ENCODE data around the gene ABCC2.
"Not testable (repeated sequence)": the region's sequence is repeated elsewhere in the genome, so short reads cannot be mapped to it uniquely, and the experiment has no call there.

Gene ABCC2

DNA sequence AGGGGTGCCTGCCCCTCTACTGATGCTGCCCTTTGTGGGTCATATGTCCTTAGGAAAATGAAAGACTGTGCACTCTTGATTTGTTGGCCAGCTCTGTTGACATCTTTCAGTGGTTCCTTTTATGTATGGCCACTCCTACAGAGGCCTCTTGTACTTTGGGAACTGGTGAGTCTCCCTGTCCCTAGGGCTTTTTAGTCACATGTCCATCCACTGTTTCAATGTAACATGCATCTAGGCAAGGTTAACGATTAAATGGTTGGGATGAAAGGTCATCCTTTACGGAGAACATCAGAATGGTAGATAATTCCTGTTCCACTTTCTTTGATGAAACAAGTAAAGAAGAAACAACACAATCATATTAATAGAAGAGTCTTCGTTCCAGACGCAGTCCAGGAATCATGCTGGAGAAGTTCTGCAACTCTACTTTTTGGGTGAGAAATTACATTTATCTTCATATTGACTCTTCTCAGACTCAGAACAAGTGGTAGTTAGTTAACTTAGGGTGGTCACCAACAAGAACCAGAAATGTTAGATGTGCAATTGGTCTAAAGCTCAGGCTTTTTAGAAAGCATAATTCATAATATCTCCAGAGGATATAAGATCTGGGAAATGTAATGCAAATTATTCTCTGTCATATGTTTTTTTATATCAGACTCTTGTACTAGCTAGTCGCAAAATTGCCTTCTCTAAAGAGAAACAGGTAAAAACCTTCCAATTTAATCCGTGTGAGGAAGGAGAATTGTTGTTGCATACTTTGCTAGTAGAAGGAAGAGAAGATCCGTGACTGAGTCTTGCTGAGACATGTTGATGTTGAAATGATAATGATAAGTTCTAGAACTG lies at the start of gene ABCC2:
Gene ABCC2, plus strand, starts transcription at position 194 of the 840 bp plus-strand sequence. Its CDS starts 205 bp downstream, at position 399.
- H3K4me3 ChIP-seq (ENCODE audit: low read depth, low read length): no peak within 1 kb of the TSS
- ChIA-PET POLR2A (no interaction called here), CTCF (interaction anchor here (1.2 kb wide), 1 partner anchor 63 kb away, joined by 4 read pairs; no protein-coding TSS in a partner anchor)
- DNase-seq (ENCODE audit: low read depth, low spot score): no peak
- TF ChIP-seq, protein P1, sequence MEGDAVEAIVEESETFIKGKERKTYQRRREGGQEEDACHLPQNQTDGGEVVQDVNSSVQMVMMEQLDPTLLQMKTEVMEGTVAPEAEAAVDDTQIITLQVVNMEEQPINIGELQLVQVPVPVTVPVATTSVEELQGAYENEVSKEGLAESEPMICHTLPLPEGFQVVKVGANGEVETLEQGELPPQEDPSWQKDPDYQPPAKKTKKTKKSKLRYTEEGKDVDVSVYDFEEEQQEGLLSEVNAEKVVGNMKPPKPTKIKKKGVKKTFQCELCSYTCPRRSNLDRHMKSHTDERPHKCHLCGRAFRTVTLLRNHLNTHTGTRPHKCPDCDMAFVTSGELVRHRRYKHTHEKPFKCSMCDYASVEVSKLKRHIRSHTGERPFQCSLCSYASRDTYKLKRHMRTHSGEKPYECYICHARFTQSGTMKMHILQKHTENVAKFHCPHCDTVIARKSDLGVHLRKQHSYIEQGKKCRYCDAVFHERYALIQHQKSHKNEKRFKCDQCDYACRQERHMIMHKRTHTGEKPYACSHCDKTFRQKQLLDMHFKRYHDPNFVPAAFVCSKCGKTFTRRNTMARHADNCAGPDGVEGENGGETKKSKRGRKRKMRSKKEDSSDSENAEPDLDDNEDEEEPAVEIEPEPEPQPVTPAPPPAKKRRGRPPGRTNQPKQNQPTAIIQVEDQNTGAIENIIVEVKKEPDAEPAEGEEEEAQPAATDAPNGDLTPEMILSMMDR (IDR thresholded peaks at IDR 0.05; ENCODE audit: insufficient read depth, low read length, missing control alignments): no peak

DNA sequence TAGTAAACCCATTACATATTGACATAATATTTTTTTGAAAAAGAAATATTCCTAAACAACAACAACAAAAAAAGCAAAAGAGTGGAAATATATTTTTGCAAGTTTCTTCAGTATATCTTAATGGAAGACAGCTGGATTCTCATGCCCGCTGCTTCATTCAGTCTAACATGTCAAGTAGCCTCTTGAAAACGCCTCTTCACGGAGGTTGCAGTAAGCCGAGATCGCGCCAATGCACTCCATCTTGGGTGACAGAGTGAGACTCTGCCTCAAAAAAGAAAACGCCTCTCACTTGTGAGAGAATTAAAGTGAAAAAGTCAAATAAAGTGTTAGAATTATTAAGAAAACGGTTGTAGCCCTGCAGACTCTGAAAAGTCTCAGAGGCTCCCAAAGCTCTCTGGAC lies 49.1 kb upstream of the ABCC2 start:
- ChIA-PET POLR2A (no interaction called here), CTCF (interaction anchor here (0.8 to 2.5 kb wide), 5 partner anchors 10 to 276 kb away, joined by 3 to 24 read pairs (median 4); partner anchors contain the start of gene DNMBP)
- TF ChIP-seq, protein P1 (IDR thresholded peaks at IDR 0.05; ENCODE audit: insufficient read depth, low read length, missing control alignments): no peak
- no peak overlapping the region for H3K4me3 ChIP-seq (ENCODE audit: low read depth, low read length)
- no peak for DNase-seq (ENCODE audit: low read depth, low spot score)

DNA sequence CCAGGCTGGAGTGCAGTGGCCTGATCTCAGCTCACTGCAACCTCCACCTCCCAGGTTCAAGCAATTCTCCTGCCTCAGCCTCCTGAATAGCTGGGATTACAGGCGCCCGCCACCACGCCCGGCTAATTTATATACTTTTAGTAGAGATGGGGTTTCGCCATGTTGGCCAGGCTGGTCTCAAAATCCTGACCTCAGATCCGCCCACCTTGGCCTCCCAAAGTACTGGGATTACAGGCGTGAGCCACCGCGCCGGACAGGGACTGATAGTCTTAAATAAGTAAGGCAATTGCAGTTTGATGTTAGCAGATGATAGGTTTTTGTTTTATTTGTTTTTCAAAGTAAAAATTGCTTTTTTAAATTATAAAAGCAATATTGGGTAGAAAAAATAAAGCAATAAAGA lies 48.3 kb upstream of the ABCC2 start:
- DNase-seq (ENCODE audit: low read depth, low spot score); POLR2A ChIA-PET; H3K4me3 ChIP-seq (ENCODE audit: low read depth, low read length): not testable (repeated sequence)
- CTCF ChIA-PET: interaction anchor here (1.1 to 1.6 kb wide), 3 partner anchors 105 to 275 kb away, joined by 3 to 8 read pairs (median 5); partner anchors contain the start of gene DNMBP

DNA sequence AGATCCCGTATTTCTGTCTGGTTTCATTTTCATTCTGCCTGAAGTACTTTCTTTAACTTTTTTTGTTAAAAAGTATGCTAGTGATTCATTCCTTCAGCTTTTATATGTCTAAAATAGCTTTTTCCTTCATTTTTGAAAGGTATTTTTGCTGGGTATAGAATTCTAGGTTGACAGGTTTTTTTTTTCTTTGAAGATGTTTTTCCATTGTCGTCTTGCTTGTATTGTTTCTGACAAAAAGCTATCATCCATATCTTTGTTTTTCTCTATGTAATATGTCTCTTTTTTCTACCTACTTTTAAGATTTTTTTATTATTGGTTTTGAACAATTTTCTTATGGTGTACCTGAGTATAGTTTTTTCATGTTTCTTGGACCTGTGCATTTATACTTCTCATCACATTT lies 42.2 kb upstream of the ABCC2 start:
- H3K4me3 ChIP-seq (ENCODE audit: low read depth, low read length): no peak overlapping the region
- TF ChIP-seq, protein P1 (IDR thresholded peaks at IDR 0.05; ENCODE audit: insufficient read depth, low read length, missing control alignments): no peak
- CTCF ChIA-PET: interaction anchor here (0.5 to 2.5 kb wide), 6 partner anchors 8 to 177 kb away, joined by 3 to 10 read pairs (median 4); partner anchors contain the start of genes COX15 and CUTC
- POLR2A ChIA-PET: no interaction called here
- DNase-seq (ENCODE audit: low read depth, low spot score): no peak

DNA sequence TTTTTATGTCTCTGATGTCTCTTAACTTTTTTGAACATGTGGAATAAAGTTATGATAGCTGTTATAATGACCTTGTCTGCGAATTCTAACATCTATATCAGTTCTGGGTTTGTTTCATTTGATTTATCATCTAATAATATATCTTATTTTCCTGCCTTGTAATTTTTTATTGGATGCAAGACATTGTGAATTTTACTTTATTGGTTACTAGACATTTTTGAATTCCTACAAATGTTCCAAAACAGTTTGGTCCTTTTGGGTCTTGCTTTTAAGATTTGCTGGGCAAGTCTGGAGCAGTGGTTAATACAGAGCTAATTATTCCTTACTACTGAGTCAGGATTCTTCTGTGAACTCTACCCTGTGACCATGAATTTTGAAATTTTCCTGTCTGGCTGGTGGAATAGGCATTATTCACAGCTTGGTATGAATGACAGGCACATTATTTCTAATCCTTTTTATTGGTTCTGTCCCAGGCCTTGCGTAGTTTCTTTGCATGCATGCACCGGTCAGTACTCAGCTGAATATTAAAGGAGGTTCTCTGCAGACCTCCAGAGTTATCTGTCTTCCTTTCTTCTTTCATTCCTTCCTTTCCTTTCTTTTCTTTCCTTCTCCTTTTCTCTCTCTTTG lies 41.4 kb upstream of the ABCC2 start:
- POLR2A ChIA-PET: no interaction called here
- TF ChIP-seq, protein P1 (IDR thresholded peaks at IDR 0.05; ENCODE audit: insufficient read depth, low read length, missing control alignments): no peak
- DNase-seq (ENCODE audit: low read depth, low spot score): no peak
- CTCF ChIA-PET: interaction anchor here (0.9 to 2.5 kb wide), 5 partner anchors 9 to 110 kb away, joined by 3 to 10 read pairs (median 4); partner anchors contain the start of genes COX15 and CUTC
- H3K4me3 ChIP-seq (ENCODE audit: low read depth, low read length): no peak overlapping the region

DNA sequence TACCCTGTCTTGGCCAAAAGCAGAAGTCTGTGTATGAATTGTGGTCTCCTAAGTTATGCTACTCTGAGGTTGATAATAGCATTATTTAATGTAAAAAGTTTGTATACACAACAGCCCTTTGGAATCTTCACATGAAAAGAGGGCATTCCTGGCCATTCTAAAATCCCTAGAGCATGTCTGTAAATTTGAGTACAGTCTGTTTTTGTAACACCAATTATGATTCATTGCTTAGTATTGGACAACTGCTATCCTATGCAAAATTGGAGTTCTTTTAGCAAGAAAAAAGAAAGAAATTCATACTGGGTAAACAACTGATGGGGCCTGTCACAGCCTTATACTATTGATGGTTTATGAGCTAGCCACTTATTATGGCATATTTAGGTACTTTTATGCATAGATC lies 40.2 kb upstream of the ABCC2 start:
- DNase-seq (ENCODE audit: low read depth, low spot score): no peak
- TF ChIP-seq, protein P1 (IDR thresholded peaks at IDR 0.05; ENCODE audit: insufficient read depth, low read length, missing control alignments): no peak
- ChIA-PET CTCF (interaction anchor here (0.6 to 2.5 kb wide), 7 partner anchors 10 to 306 kb away, joined by 3 to 10 read pairs (median 5); partner anchors contain the start of genes COX15 and CUTC), POLR2A (interaction anchor here (0.9 kb wide), 1 partner anchor 10 kb away, joined by 3 read pairs; the partner anchor contains the start of gene CUTC)
- H3K4me3 ChIP-seq (ENCODE audit: low read depth, low read length): no peak overlapping the region

All from AG04449 (cell line).